Measurements from ENCODE around the gene UBA6.

Gene UBA6

GRCh38 chr4:67576059-67576466 is 124.9 kb downstream of the UBA6 start:
- DNase-seq (ENCODE audit: low spot score) = no peak

- no peak for DNase-seq (ENCODE audit: low spot score)
Measured at GRCh38 chr4:67575232-67576058, 125.5 kb downstream of the UBA6 start.

- no peak for DNase-seq (ENCODE audit: low spot score)
Measured at GRCh38 chr4:67573193-67573592, 127.8 kb downstream of the UBA6 start.

- DNase-seq (ENCODE audit: low spot score) = no peak
Measured at GRCh38 chr4:67571975-67572374, 129.0 kb downstream of the UBA6 start.

GRCh38 chr4:67570537-67570936 is 130.4 kb downstream of the UBA6 start:
- no peak for DNase-seq (ENCODE audit: low spot score)

- DNase-seq (ENCODE audit: low spot score) = no peak
Measured at GRCh38 chr4:67568820-67569219, 132.1 kb downstream of the UBA6 start.

GRCh38 chr4:67566335-67566734 is 134.6 kb downstream of the UBA6 start:
- DNase-seq (ENCODE audit: low spot score) = no peak

GRCh38 chr4:67565284-67565683 is 135.7 kb downstream of the UBA6 start:
- no peak for DNase-seq (ENCODE audit: low spot score)
